Activated naive CD4-positive, alpha-beta T cell treated with anti-CD3 and anti-CD28 coated beads, Interleukin-2, amount 50 U/mL, for 72 hours (primary cell): ENCODE data around the gene TLDC2. TPM values are rescaled to one million over a fixed set of nuclear protein-coding genes. Genes with fewer than 3 reads are reported as not detected.
A peak's percentile ranks its signal among the peaks of the same experiment; 100 is the strongest.

ENCODE experiments used
- ATAC-seq, 2 donors: fragments of 150-1000 bp; cut with Tn5 transposase; 2 replicates each; pipeline ENCODE4 v1.10.0; 2021; ENCODE audit warnings: mild to moderate bottlenecking in 2 of 2, moderate library complexity in 2 of 2
- DNase-seq, 2 donors: peaks; one replicate each; pipeline ENCODE4 v3.0.0; 2021 to 2022; ENCODE audit warnings: low spot score in 2 of 2
- H3K27ac Mint-ChIP-seq, 2 donors: one replicate each; pipeline ENCODE4 v1.8.0; 2022; ENCODE audit warnings: mild to moderate bottlenecking in 2 of 2, mixed read lengths in 2 of 2
- H3K36me3 Mint-ChIP-seq, 2 donors: one replicate each; pipeline ENCODE4 v1.8.0; 2022; ENCODE audit warnings: mixed read lengths in 2 of 2
- H3K9me3 Mint-ChIP-seq, 2 donors: one replicate each; pipeline ENCODE4 v1.8.0; 2022; ENCODE audit warnings: mixed read lengths in 2 of 2
- total RNA-seq, 2 donors: library from RNA; stranded (reverse); gene quantifications; one replicate each; pipeline ENCODE4 v1.2.3, GENCODE V29; 2022

The TLDC2 gene
- total RNA-seq, 2 donors from 2014 or later = not detected

- Mint-ChIP-seq H3K36me3 (no peaks in the 10 kb centered on the region), H3K27ac (no peak overlapping the region), H3K9me3 (no peaks in the 10 kb centered on the region)
- DNase-seq = no peak
- no peak for ATAC-seq
Measured at GRCh38 chr20:36847710-36848040, 28.3 kb upstream of the TLDC2 start.

GRCh38 chr20:36848078-36848660, 27.8 kb upstream of the TLDC2 start:
- no peaks in the 10 kb centered on the region for H3K9me3 Mint-ChIP-seq
- no peaks in the 10 kb centered on the region for H3K36me3 Mint-ChIP-seq
- ATAC-seq (no peak), DNase-seq (no peak)
- H3K27ac Mint-ChIP-seq = no peak overlapping the region

- no peaks in the 10 kb centered on the region for H3K9me3 Mint-ChIP-seq
- ATAC-seq (no peak), DNase-seq (no peak)
- no peaks in the 10 kb centered on the region for H3K36me3 Mint-ChIP-seq
- no peak overlapping the region for H3K27ac Mint-ChIP-seq
Measured at GRCh38 chr20:36848677-36849076, 27.3 kb upstream of the TLDC2 start.

- ATAC-seq (no peak), DNase-seq (no peak)
- Mint-ChIP-seq H3K36me3 (no peaks in the 10 kb centered on the region), H3K9me3 (no peaks in the 10 kb centered on the region), H3K27ac (no peak overlapping the region)
Measured at GRCh38 chr20:36849333-36850065, 26.4 kb upstream of the TLDC2 start.

- H3K27ac Mint-ChIP-seq = no peak overlapping the region
- DNase-seq (no peak), ATAC-seq (no peak)
- no peaks in the 10 kb centered on the region for H3K9me3 Mint-ChIP-seq
- no peaks in the 10 kb centered on the region for H3K36me3 Mint-ChIP-seq
Measured at GRCh38 chr20:36850759-36851158, 25.2 kb upstream of the TLDC2 start.

GRCh38 chr20:36851490-36851889, 24.4 kb upstream of the TLDC2 start:
- ATAC-seq (no peak), DNase-seq (no peak)
- no peaks in the 10 kb centered on the region for H3K36me3 Mint-ChIP-seq
- H3K9me3 Mint-ChIP-seq = no peaks in the 10 kb centered on the region
- peak overlapping the region in 1 of 2 donors; percentile 11 for H3K27ac Mint-ChIP-seq

- no peaks in the 10 kb centered on the region for H3K36me3 Mint-ChIP-seq
- no peaks in the 10 kb centered on the region for H3K9me3 Mint-ChIP-seq
- peak overlapping the region in 1 of 2 donors; percentile 11 for H3K27ac Mint-ChIP-seq
- ATAC-seq = no peak
- DNase-seq = no peak
Measured at GRCh38 chr20:36852187-36852586, 23.8 kb upstream of the TLDC2 start.

- ATAC-seq (no peak), DNase-seq (no peak)
- H3K27ac Mint-ChIP-seq = no peak overlapping the region
- H3K36me3 Mint-ChIP-seq = no peaks in the 10 kb centered on the region
- no peaks in the 10 kb centered on the region for H3K9me3 Mint-ChIP-seq
Measured at GRCh38 chr20:36854348-36855240, 21.3 kb upstream of the TLDC2 start.

- Mint-ChIP-seq H3K27ac (no peak overlapping the region), H3K9me3 (no peaks in the 10 kb centered on the region), H3K36me3 (no peaks in the 10 kb centered on the region)
- ATAC-seq (no peak), DNase-seq (no peak)
Measured at GRCh38 chr20:36855241-36855657, 20.7 kb upstream of the TLDC2 start.

- Mint-ChIP-seq H3K36me3 (no peaks in the 10 kb centered on the region), H3K27ac (peak overlapping the region in 1 of 2 donors; percentile 2), H3K9me3 (no peaks in the 10 kb centered on the region)
- no peak for ATAC-seq
- no peak for DNase-seq
Measured at GRCh38 chr20:36856195-36856594, 19.7 kb upstream of the TLDC2 start.

- ATAC-seq = peak; percentile 58 to 65
- peak in 1 of 2 donors; percentile 43 for DNase-seq
- no peaks in the 10 kb centered on the region for H3K36me3 Mint-ChIP-seq
- H3K9me3 Mint-ChIP-seq = no peaks in the 10 kb centered on the region
- peak overlapping the region; percentile 2 to 11 for H3K27ac Mint-ChIP-seq
Measured at GRCh38 chr20:36856691-36857635, 19.0 kb upstream of the TLDC2 start.

- no peaks in the 10 kb centered on the region for H3K36me3 Mint-ChIP-seq
- ATAC-seq = no peak
Measured at GRCh38 chr20:36859282-36859555, 16.7 kb upstream of the TLDC2 start.

GRCh38 chr20:36859700-36860330, 16.1 kb upstream of the TLDC2 start:
- Mint-ChIP-seq H3K9me3 (no peaks in the 10 kb centered on the region), H3K27ac (no peak overlapping the region), H3K36me3 (no peaks in the 10 kb centered on the region)
- DNase-seq = no peak
- no peak for ATAC-seq

More at GRCh38 chr20:36859282-36859555, 16.7 kb upstream of the TLDC2 start:
- Mint-ChIP-seq H3K9me3 (no peaks in the 10 kb centered on the region), H3K27ac (no peak overlapping the region)
- DNase-seq = no peak

GRCh38 chr20:36860339-36860738, 15.6 kb upstream of the TLDC2 start:
- no peak for DNase-seq
- Mint-ChIP-seq H3K27ac (no peak overlapping the region), H3K36me3 (no peaks in the 10 kb centered on the region), H3K9me3 (no peaks in the 10 kb centered on the region)
- ATAC-seq = no peak

GRCh38 chr20:36860811-36861624, 14.9 kb upstream of the TLDC2 start:
- DNase-seq = no peak
- H3K36me3 Mint-ChIP-seq = no peaks in the 10 kb centered on the region
- no peaks in the 10 kb centered on the region for H3K9me3 Mint-ChIP-seq
- no peak overlapping the region for H3K27ac Mint-ChIP-seq
- ATAC-seq = no peak

- Mint-ChIP-seq H3K9me3 (no peaks in the 10 kb centered on the region), H3K27ac (no peak overlapping the region), H3K36me3 (no peaks in the 10 kb centered on the region)
- DNase-seq = no peak
- no peak for ATAC-seq
Measured at GRCh38 chr20:36861625-36861874, 14.4 kb upstream of the TLDC2 start.
